PFSK-1 (cell line): ENCODE data around the gene IQCE.

Source experiments
- FOXP2 ChIP-seq: optimal IDR thresholded peaks from 2 replicates; pipeline ENCODE3; 2011; ENCODE audit warnings: borderline replicate concordance, control low read depth, inconsistent platforms; ENCODE audit not compliant: insufficient read depth; ENCODE audit errors: extremely low read length, extremely low read depth
- POLR2AphosphoS5 ChIP-seq: IDR thresholded peaks from 2 replicates; pipeline ENCODE4 v1.6.1; 2012; ENCODE audit warnings: low read depth, mild to moderate bottlenecking, control low read depth, low read length, moderate library complexity
- REST ChIP-seq, 2 experiments: IDR thresholded peaks; 2 replicates each; pipeline versions ENCODE4 v1.6.1 to v1.8.0; 2011 to 2012; ENCODE audit warnings: low read depth in 2 of 2, low read length in 2 of 2, control low read depth in 1 of 2, inconsistent platforms in 1 of 2, mild to moderate bottlenecking in 1 of 2, moderate library complexity in 1 of 2; ENCODE audit not compliant: insufficient read depth in 1 of 2
- SIN3A ChIP-seq: IDR thresholded peaks from 2 replicates; pipeline ENCODE4 v1.6.1; 2012; ENCODE audit warnings: mild to moderate bottlenecking, low read length, moderate library complexity, borderline replicate concordance; ENCODE audit not compliant: insufficient read depth
- TAF1 ChIP-seq: IDR thresholded peaks from 2 replicates; pipeline ENCODE4 v1.6.1; 2012; ENCODE audit warnings: low read length, control low read depth, borderline replicate concordance; ENCODE audit not compliant: insufficient read depth

- TF ChIP-seq REST (IDR thresholded peaks at IDR 0.05; ENCODE audit: insufficient read depth in 1 of 2, low read depth in 2 of 2, low read length in 2 of 2) (no peak), SIN3A (no peak), POLR2AphosphoS5 (no peak), TAF1 (no peak), FOXP2 (no peak)
Measured at GRCh38 chr7:2616387-2617324, 57.9 kb downstream of the IQCE start.
